GM19193 (cell line): ENCODE results near the gene CKAP4.

Source experiments
- POLR2A ChIP-seq: IDR thresholded peaks from 4 replicates; pipeline ENCODE4 v1.6.1; 2011; ENCODE audit not compliant: insufficient read depth, insufficient read length; ENCODE audit errors: extremely low read depth

CKAP4 gene

DNA sequence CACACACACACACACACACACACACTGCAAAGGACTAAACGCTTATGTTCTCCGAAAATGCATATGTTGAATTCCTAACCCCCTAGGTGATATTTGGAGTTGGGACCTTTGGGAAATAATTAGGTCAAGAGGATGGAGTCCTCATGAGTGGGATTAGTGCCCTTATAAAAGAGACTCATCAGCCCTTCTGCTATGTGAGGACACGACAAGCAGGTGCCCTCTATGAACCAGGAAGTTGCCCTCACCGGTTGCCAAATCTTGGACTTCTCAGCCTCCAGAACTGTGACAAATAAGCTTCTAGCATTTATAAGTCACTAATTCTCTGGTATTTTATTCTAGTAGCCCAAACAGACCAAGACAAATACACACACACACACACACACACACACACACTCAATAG lies 34.0 kb upstream of the CKAP4 start:
- no peak for TF ChIP-seq POLR2A

DNA sequence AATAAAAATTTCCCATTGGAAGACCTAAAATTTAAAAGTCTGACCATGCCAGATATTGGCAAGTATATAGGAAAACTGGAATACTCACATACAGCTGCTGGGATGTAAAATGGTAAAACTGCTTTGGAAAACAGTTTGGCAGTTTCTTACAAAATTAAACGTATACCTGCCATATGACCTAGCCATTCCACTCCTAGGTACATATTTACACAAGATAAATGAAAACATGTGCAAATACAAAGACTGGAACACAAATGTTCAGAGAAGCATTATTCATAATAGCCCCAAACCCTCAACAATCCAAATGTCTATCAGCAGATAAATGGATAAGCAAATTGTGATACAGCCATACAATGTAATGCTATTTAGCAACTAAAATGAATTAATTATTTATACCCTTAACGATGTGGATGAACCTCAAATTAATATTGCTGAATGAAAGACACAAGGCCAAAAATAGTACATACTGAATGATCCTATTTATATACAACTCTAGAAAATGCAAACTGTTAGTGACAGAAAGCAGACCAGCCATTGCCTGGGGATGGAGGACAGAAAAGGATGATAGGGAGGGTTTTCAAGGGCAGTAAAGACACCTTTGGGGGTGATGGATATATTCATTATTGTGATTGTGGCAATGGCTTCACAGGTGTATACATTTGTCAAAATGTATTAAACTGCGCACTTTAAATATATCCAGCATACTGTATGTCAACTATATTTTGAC lies 33.4 kb upstream of the CKAP4 start:
- no peak for TF ChIP-seq POLR2A

DNA sequence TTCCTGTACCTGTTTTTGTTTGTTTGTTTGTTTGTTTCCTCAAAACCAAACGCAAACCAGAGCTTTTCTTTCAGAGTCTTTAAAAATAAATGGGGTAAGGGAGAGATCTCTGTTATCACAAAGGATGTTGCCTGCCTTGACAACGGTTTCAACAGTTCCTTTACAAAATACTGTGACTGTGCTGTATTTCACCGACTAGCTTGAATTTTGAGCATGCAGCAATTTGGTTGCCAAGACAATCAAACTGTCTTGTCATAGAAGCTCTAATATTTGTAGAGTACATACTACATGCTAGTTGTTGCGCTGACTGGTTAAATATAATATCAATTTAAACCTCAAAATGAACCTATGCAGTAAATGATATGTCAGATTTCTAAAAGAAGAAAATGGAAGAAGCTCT lies 32.3 kb upstream of the CKAP4 start:
- TF ChIP-seq POLR2A = no peak

DNA sequence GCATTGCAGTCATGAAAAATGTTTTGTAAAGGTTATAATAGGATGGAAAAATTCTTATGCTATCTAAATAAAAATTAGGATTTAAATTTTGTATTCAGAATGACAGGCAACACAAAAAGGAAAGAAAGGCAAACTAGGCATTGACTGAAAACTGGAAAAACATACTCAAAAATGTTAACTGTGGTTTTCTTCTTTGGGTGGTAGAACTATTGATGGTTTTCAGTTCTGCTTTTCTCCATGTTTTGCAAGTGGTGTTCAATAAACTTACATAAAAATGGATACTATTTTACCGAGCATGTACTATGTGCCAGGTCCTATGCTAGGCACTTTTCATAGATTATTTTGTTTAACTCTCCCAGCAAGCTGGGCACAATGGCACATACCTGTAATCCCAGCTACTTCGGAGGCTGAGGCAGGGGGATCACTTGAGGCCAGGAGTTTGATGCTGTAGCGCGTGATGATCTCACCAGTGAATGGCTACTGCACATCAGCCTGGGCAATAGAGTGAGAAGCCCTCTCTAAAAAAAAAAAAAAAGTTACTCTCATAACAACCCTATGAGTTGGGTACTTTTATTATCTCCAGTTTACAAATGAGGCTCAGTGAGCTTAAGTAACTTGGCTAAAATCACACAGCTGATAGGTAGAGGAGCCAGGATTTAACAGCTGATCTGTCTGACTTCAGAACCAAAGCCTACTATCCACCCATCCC lies 28.4 kb upstream of the CKAP4 start:
- no peak for TF ChIP-seq POLR2A

DNA sequence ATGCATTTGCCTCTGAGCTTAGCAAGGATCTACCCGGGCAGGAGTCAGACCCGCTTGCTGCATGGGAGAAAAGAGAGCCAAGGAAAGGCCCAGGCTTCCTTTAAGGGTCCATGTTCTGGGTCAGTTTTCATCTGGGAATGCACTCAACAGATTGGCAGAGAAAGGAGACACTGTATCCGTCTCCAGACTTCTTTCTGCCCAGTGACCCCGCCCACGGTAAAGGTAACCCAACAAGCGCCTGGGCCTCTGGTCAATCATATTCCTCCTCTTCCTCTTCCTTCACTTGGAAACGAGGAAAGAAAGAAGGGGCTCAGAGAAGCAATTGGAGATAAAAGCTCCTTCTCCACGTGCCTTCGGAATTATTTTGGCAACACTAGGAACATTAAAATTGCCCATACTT lies 27.6 kb upstream of the CKAP4 start:
- TF ChIP-seq POLR2A = no peak

DNA sequence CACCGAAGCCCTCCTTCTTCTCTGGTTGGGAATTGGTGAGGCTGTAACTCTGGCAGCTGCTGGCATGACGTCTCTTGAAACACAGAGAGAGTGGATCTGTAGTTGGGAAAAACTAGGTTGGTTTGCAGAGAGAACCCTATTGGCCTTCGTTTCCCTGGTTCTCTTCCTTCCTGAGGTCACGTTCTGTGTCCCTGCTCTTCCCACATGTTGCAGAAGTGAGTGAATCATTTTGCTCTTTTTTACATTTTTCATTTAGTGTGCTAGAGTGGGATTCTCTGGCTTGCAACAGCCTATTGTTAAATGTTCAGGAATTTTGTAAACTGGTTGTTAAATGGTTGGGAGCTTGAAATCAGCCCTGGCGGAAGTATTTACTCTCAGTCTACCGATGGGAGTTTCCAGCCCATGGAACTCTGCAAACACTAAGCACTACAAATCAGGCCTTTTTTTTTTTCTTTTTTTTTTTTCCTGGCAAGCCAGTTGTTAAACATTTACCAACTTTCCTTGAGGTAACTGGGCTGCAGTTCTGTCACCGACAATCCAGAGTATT lies 26.8 kb upstream of the CKAP4 start:
- no peak for TF ChIP-seq POLR2A

DNA sequence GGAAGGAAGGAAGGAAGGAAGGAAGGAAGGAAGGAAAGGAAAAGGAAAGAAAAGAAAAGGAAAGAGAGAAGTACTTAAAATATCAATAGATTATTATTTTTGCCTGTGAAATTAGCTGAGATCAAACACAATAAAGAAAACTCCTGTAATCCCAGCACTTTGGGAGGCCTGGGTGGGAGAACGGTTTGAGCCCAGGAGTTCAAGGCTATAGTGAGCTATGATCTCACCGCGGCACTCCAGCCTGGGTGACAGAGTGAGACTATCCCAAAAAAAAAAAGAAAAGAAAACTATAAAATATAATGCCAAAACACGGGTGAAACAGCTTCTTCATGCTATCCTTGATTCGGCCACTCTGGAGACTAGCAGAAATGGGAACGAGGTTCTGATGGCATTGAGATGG lies 26.2 kb upstream of the CKAP4 start:
- no peak for TF ChIP-seq POLR2A

DNA sequence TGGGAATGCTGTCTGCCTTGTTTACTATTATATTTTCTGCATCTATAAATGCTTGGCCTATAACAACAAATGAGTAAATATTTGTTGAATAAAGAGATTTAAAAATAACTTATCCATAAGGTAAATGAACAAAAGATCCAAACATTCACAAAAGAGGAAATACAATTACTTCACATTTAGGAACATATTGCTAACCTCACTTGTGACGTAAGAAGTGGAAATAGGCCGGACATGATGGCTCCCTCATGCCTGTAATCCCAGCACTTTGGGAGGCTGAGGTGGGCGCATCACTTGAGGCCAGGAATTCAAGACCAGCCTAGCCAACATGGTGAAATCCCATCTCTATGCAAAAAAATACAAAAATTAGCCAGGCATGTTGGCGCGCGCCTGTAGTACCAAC lies 25.7 kb upstream of the CKAP4 start:
- no peak for TF ChIP-seq POLR2A

DNA sequence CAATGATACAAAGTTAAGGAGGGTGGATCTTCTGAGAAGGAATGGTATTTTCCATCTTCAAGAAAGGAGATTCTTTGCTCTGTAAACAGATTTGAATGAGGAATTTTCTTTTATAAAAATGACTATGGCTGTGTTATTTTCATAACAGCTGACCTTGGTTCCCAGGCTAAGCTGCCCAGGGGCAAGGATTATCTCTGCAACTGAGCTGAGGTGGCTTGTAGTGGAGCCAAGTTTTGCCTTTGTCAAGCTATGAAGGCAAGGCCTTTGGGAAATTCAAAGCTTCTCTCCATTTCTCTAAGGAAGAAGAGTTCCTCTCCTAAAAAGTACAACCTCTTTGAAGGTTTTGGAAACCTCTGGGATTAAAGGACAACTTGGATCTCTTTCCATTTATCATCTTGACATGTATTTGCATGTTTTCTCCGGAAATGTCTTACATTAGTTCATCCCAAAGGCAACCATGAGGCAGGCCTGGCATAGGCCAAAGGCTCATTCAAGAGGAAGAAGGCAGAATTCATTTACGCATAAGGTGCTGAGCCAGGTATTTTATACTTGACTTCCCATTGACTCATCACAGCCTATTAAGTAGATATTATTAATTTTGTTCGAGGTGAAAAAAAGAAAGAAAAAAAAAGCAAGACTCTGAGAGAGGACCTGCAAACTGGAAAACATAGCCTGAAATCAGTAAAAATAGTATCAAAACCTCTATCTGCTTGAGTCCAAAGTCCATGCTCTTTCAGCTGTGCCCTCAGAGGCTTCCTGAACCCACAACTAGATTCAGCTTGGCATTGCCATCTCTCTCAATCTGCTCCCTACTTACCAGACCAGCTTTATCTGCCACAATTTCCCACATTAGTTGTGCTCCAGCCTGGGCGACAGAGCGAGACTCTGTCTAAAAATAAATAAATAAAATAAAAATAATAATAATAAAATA lies 24.0 kb upstream of the CKAP4 start:
- no peak for TF ChIP-seq POLR2A

DNA sequence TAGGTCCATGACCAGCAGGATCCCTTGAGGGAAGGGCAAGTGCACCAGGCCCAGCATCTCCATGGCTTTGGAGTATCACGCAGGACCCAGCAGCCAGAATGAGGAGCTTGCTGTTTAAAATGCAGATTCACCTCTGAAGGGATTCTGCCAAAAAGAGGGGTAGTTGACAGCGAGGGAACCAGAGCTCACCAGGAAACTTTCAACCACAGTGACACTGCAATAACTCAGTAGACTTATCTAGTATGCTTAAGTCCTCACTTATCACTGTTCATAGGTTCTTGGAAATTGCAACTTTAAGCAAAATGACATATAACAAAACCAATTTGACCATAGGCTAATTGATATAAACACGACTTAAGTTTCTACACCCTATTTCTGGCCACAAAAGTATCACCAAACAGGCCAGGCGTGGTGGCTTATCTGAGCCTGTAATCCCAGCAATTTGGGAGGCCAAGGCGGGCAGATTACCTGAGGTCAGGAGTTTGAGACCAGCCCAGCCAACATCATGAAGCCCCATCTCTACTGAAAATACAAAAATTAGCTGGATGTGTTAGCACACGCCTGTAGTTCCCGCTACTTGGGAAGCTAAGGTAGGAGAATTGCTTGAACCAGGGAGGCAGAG lies 21.4 kb upstream of the CKAP4 start:
- no peak for TF ChIP-seq POLR2A

DNA sequence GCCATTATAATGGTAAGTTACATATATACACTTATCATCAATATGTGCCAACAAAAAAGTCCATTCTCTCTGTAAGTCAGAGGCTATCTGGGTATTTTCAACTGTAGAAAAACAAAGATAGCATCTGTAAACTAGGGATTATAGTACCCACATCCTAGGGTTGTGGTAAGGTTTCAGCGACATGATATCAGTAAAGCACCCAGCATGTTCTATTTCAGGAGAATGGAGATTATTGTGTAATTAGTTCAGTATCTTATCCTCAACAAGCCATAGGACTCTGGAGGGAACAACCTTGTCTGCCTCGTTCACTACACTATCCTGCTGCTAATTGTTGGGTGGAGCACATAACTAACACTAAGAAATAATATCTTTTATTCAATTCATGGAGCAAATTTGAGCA lies 19.7 kb upstream of the CKAP4 start:
- TF ChIP-seq POLR2A = no peak

DNA sequence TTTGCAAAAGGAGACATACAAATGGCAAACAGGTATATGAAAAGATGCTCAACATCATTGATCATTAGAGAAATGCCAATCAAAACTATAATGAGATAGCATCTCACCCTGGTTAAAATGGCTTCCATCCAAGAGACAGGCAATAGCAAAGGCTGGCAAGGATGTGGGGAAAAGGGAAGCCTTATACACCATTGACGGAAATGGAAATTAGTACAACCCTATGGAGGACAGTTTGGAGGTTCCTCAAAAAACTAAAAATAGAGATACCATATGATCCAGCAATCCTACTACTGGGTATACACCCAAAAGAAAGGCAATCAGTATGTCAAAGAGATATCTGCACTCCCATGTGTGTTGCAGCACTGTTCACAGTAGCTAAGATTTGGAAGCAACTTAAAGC lies 17.3 kb upstream of the CKAP4 start:
- TF ChIP-seq POLR2A = no peak

DNA sequence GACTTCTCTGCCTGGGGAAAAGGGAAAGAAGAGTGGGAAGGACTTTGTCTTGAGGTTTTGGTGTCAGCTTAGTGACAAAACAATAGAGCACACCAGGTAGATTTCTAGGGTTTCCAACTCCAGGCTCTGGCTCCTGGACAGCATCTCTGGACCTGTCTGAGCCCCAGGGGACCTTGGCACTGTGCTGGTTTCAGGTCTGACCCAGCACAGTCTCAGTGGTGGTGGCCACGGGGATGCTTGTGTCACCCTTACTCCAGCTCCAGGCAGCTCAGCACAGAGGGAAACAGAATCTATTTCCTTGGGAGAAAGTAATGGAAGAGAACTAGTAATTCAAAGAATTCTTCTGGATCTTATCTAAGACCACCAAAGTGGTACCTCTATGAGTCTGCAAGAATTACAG lies 11.1 kb upstream of the CKAP4 start:
- no peak for TF ChIP-seq POLR2A

DNA sequence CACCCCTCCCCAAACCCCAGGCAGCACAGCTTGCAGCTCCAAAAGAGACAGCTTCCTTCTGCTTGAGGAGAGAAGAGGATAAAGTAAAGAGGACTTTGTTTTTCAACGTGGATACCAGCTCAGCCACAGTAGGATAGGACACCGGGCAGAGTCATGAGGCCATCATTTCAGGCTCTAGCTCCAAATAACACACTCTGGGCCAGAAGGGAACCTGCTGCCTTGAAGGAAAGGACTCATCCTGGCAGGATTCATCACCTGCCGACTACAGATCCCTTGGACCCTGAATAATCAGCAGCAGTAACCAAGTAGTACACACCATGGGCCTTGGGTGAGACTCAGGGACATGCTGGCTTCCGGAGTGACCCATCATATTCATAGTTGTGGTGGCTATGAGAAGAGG lies 10.4 kb upstream of the CKAP4 start:
- TF ChIP-seq POLR2A = no peak

DNA sequence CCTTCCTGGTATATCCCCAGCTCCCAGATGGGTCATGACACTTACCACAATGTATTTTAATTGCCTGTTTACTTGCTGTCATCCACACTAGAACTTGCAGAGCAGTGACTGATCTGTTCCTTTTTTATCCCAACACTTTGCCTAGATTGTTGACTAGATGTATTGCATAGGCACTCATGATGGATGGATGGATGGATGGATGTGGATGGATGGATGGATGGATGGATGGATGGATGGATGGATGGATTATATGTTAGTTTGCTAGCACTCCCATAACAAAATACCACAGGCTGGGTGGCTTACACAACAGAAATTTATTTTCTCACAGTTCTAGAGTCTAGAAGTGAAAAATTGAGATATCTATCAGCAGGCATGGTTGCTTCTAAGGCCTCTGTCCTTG lies 8.7 kb upstream of the CKAP4 start:
- TF ChIP-seq POLR2A = no peak
